Dedifferentiated amniotic fluid mesenchymal stem cell (primary cell): Measurements from ENCODE around the gene CADM2.
"Not testable (repeated sequence)": the region's sequence is repeated elsewhere in the genome, so short reads cannot be mapped to it uniquely, and the experiment has no call there.

ENCODE experiments used
- DNase-seq: peaks from one replicate; pipeline ENCODE4 v3.0.0-alpha.2; 2016; ENCODE audit errors: extremely low spot score

Gene CADM2

GRCh38 chr3:85670634-85671205 is 711.9 kb downstream of the CADM2 start:
- DNase-seq: no peak

- no peak for DNase-seq
These were observed 714.0 kb downstream of the CADM2 start for GRCh38 chr3:85672761-85673160.

- no peak for DNase-seq
These were observed 719.9 kb downstream of the CADM2 start for GRCh38 chr3:85678713-85679112.

GRCh38 chr3:85681906-85682305 is 723.1 kb downstream of the CADM2 start:
- DNase-seq: no peak

- no peak for DNase-seq
These were observed 732.4 kb downstream of the CADM2 start for GRCh38 chr3:85691196-85691595.

GRCh38 chr3:85697156-85697555 is 738.4 kb downstream of the CADM2 start:
- DNase-seq: no peak

- no peak for DNase-seq
These were observed 747.3 kb downstream of the CADM2 start for GRCh38 chr3:85706130-85706529.

- DNase-seq: not testable (repeated sequence)
These were observed 749.5 kb downstream of the CADM2 start for GRCh38 chr3:85708325-85708724.

GRCh38 chr3:85709346-85709892 is 750.6 kb downstream of the CADM2 start:
- DNase-seq: no peak

- no peak for DNase-seq
These were observed 751.7 kb downstream of the CADM2 start for GRCh38 chr3:85710490-85710889.

- DNase-seq: no peak
These were observed 762.8 kb downstream of the CADM2 start for GRCh38 chr3:85721409-85722145.

- DNase-seq: no peak
These were observed 767.0 kb downstream of the CADM2 start for GRCh38 chr3:85725809-85726208.

- DNase-seq: no peak
These were observed 767.5 kb downstream of the CADM2 start for GRCh38 chr3:85726241-85726640.

- no peak for DNase-seq
These were observed 779.1 kb downstream of the CADM2 start for GRCh38 chr3:85737846-85738245.

GRCh38 chr3:85740561-85740960 is 781.8 kb downstream of the CADM2 start:
- DNase-seq: no peak

- DNase-seq: no peak
These were observed 799.7 kb downstream of the CADM2 start for GRCh38 chr3:85758442-85758841.

GRCh38 chr3:85760342-85760741 is 801.6 kb downstream of the CADM2 start:
- DNase-seq: no peak

- DNase-seq: no peak
These were observed 822.0 kb downstream of the CADM2 start for GRCh38 chr3:85780806-85781205.

- DNase-seq: no peak
These were observed 823.0 kb downstream of the CADM2 start for GRCh38 chr3:85781806-85782205.

- no peak for DNase-seq
These were observed 824.5 kb downstream of the CADM2 start for GRCh38 chr3:85783291-85783690.

- no peak for DNase-seq
These were observed 827.0 kb downstream of the CADM2 start for GRCh38 chr3:85785766-85786165.

- DNase-seq: no peak
These were observed 831.7 kb downstream of the CADM2 start for GRCh38 chr3:85790445-85791030.

- no peak for DNase-seq
These were observed 837.4 kb downstream of the CADM2 start for GRCh38 chr3:85796140-85796539.
